K562 (cell line): ENCODE measurements around the gene CPTP. TPM values are rescaled to one million over a fixed set of nuclear protein-coding genes. Genes with fewer than 3 reads are reported as not detected.

ENCODE experiments used
- CREB5 ChIP-seq: fragments of 250-450 bp; sonication (Bioruptor Pico); IDR thresholded peaks from 2 replicates; pipeline ENCODE4 v1.5.0; 2020; ENCODE audit warnings: mild to moderate bottlenecking
- CREM ChIP-seq: IDR thresholded peaks from 2 replicates; pipeline ENCODE4 v1.6.1; 2014; ENCODE audit warnings: antibody characterized with exemption, low read depth
- CSDE1 ChIP-seq, 2 experiments: fragments of 450-650 bp; IDR thresholded peaks; 2 replicates each; pipeline ENCODE4 v1.6.1; 2016; ENCODE audit warnings: mild to moderate bottlenecking in 1 of 2
- CTBP1 ChIP-seq: fragments of 450-650 bp; IDR thresholded peaks from 2 replicates; pipeline ENCODE4 v1.6.1; 2016; ENCODE audit warnings: borderline replicate concordance
- FOXO4 ChIP-seq: fragments of 450-650 bp; formaldehyde crosslinking; IDR thresholded peaks from 2 replicates; pipeline ENCODE4 v1.4.0; 2020; ENCODE audit warnings: mild to moderate bottlenecking, moderate library complexity
- FOXP4 ChIP-seq: sonication (generic); formaldehyde crosslinking; IDR thresholded peaks from 2 replicates; pipeline ENCODE4 v1.8.0; 2022; ENCODE audit warnings: mild to moderate bottlenecking, missing genetic modification reagents, borderline replicate concordance
- HLTF ChIP-seq: fragments of 450-650 bp; IDR thresholded peaks from 2 replicates; pipeline ENCODE4 v1.6.1; 2016
- HMG20B ChIP-seq: fragments of 250-450 bp; sonication (Bioruptor Pico); IDR thresholded peaks from 2 replicates; pipeline ENCODE4 v1.5.0; 2021; ENCODE audit warnings: mild to moderate bottlenecking
- HSF4 ChIP-seq: fragments of 250-450 bp; sonication (Bioruptor Pico); IDR thresholded peaks from 2 replicates; pipeline ENCODE4 v2.1.2; 2022; ENCODE audit warnings: mild to moderate bottlenecking, moderate library complexity, borderline replicate concordance
- NFIC ChIP-seq: fragments of 450-650 bp; IDR thresholded peaks from 2 replicates; pipeline ENCODE4 v1.6.1; 2017; ENCODE audit warnings: mild to moderate bottlenecking, inconsistent platforms
- PML ChIP-seq: IDR thresholded peaks from 2 replicates; pipeline ENCODE4 v1.6.1; 2012; ENCODE audit warnings: low read length, inconsistent platforms
- POLR2A ChIP-seq: fragments of 450-650 bp; conservative IDR thresholded peaks from 2 replicates; pipeline ENCODE4 v1.6.1; 2016
- POLR3G ChIP-seq: IDR thresholded peaks from 2 replicates; pipeline ENCODE4 v1.6.1; 2011; ENCODE audit not compliant: insufficient read length, insufficient replicate concordance; ENCODE audit errors: extremely low read depth
- RBBP5 ChIP-seq: fragments of 200-600 bp; sonication (generic); IDR thresholded peaks from 2 replicates; pipeline ENCODE4 v1.6.1; 2012; ENCODE audit warnings: borderline replicate concordance, mild to moderate bottlenecking, low read length, control low read depth, inconsistent platforms; ENCODE audit not compliant: insufficient read depth, poor library complexity, severe bottlenecking
- RBM39 ChIP-seq: fragments of 200-400 bp; formaldehyde crosslinking; optimal IDR thresholded peaks from 2 replicates; pipeline ENCODE3; 2018; ENCODE audit warnings: low read depth, low read length
- SPI1 ChIP-seq: IDR thresholded peaks from 2 replicates; pipeline ENCODE4 v1.6.1; 2011; ENCODE audit warnings: low read depth, low read length, control low read depth, borderline replicate concordance
- TBL1XR1 ChIP-seq, 2 experiments: IDR thresholded peaks; 2 replicates each; pipeline ENCODE4 v1.6.1; 2012; ENCODE audit warnings: improper control_type of control experiment in 2 of 2, low read length in 2 of 2, mild to moderate bottlenecking in 1 of 2
- USF2 ChIP-seq: sonication (generic); formaldehyde crosslinking; IDR thresholded peaks from 2 replicates; pipeline ENCODE4 v1.5.0; 2020; ENCODE audit warnings: missing genetic modification reagents
- ZBTB1 ChIP-seq: sonication (generic); formaldehyde crosslinking; IDR thresholded peaks from 2 replicates; pipeline ENCODE4 v1.8.1; 2023; ENCODE audit warnings: missing genetic modification reagents, low read depth, mild to moderate bottlenecking, borderline replicate concordance
- ZBTB17 ChIP-seq: fragments of 450-650 bp; formaldehyde crosslinking; IDR thresholded peaks from 2 replicates; pipeline ENCODE4 v1.4.0; 2020; ENCODE audit warnings: mild to moderate bottlenecking
- ZBTB5 ChIP-seq: fragments of 450-650 bp; IDR thresholded peaks from 2 replicates; pipeline ENCODE4 v1.6.1; 2017; ENCODE audit warnings: antibody characterized with exemption
- ZKSCAN8 ChIP-seq: fragments of 200-800 bp; sonication (Bioruptor generic); IDR thresholded peaks from 2 replicates; pipeline ENCODE4 v1.6.1; 2016; ENCODE audit warnings: missing genetic modification characterization, missing compliant biosample characterization
- ZNF133 ChIP-seq: fragments of 250-450 bp; sonication (Bioruptor Pico); IDR thresholded peaks from 2 replicates; pipeline ENCODE4 v1.4.0; 2020; ENCODE audit warnings: mild to moderate bottlenecking
- ZNF445 ChIP-seq: fragments of 250-450 bp; sonication (Bioruptor Pico); IDR thresholded peaks from 2 replicates; pipeline ENCODE4 v1.4.0; 2020; ENCODE audit warnings: low read depth, mild to moderate bottlenecking, moderate library complexity
- polyA plus RNA-seq, 8 experiments: library from polyadenylated mRNA; depleted of rRNA in 4 of 8; stranded (reverse) in 5 of 8; unstranded in 3 of 8; fragments of >200 nt; fragmentation: Nextera tagmentation in 2 of 8; fragmentation: Illumina TruSeq in 1 of 8; extraction: Ambion mirVana in 2 of 8; extraction: Trizol in 1 of 8; gene quantifications; 2 replicates each; pipeline versions ENCODE4 v1.2.1 to v1.2.3, GENCODE V29; 2011 to 2014; ENCODE audit warnings: inconsistent platforms in 1 of 8, missing spikeins in 1 of 8
- total RNA-seq, 7 experiments: library from RNA; depleted of rRNA in 6 of 7; stranded (reverse); fragments of >200 nt in 6 of 7; fragmentation: Illumina TruSeq in 2 of 7; extraction: Trizol in 2 of 7; gene quantifications; 2 replicates each; pipeline versions ENCODE4 v1.2.1 to v1.2.3, GENCODE V29; 2011 to 2021; ENCODE audit warnings: low replicate concordance in 1 of 7

Gene CPTP
- total and polyA plus RNA-seq, 9 of the 15 experiments (the other 6 are each of a cell fraction or from before 2014, with no cell fraction given) = 0.11 to 25.8 (median 3.5) TPM

- no peak for TF ChIP-seq CSDE1 (IDR thresholded peaks at IDR 0.05)
- no peak for TF ChIP-seq PML
- TF ChIP-seq POLR2A = no peak
- no peak for TF ChIP-seq HSF4 (CRISPR knock-in tag)
- TF ChIP-seq FOXO4 = no peak
- no peak for TF ChIP-seq RBBP5
- TF ChIP-seq ZNF445 (CRISPR knock-in tag) = no peak
- no peak for TF ChIP-seq CREB5 (CRISPR knock-in tag)
- TF ChIP-seq ZBTB5 = no peak
- no peak for TF ChIP-seq TBL1XR1 (IDR thresholded peaks at IDR 0.05; ENCODE audit: low read length in 2 of 2)
- no peak for TF ChIP-seq USF2 (CRISPR knock-in tag)
- no peak for TF ChIP-seq ZKSCAN8
- TF ChIP-seq ZBTB1 = no peak
- TF ChIP-seq HLTF = no peak
- TF ChIP-seq FOXP4 (CRISPR knock-in tag) = no peak
- TF ChIP-seq NFIC = peak; percentile 66
- no peak for TF ChIP-seq RBM39
- no peak for TF ChIP-seq SPI1
- no peak for TF ChIP-seq ZNF133 (CRISPR knock-in tag)
- TF ChIP-seq ZBTB17 = no peak
- no peak for TF ChIP-seq HMG20B (CRISPR knock-in tag)
- TF ChIP-seq CTBP1 = peak; percentile 40; the same call in 1 of the 2 replicates
- TF ChIP-seq POLR3G = no peak
- no peak for TF ChIP-seq CREM
These were observed 6.4 kb upstream of the CPTP start (continued) for GRCh38 chr1:1318131-1318652.
